Stimulated activated CD4-positive, alpha-beta T cell treated with anti-CD3 and anti-CD28 coated beads, Interleukin-12 subunit alpha, Interleukin-12 subunit beta, amount 100 ng/mL, for 24 hours (primary cell): ENCODE data around the gene PAK5.

Experiments
- DNase-seq, 2 experiments: peaks; one replicate each; pipeline ENCODE4 v3.0.0-alpha.2; 2020; ENCODE audit warnings: low read depth in 2 of 2

PAK5 gene

GRCh38 chr20:9496155-9496554, 342.7 kb downstream of the PAK5 start:
- DNase-seq, result no peak

DNA sequence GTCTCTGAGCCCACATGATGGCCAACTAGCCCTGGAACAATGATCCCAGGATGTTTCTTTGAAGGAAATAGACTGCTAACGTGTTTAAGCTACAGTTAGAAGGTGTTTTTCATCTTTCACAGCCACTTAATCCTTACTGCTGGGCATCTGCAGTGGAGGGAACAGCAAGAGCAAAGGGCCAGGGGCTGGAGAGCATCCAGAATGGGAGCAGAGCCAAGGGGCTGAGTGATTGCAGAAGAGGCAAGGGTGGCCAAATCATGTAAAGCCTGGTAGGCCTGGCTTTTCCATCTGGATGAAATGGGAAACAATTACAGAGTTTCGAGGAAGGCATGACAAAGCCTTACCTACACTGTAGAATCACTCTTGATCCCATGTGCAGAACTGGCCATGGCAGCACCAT, 343.2 kb downstream of the PAK5 start:
- no peak for DNase-seq

GRCh38 chr20:9493803-9494202, 345.1 kb downstream of the PAK5 start:
- DNase-seq, result no peak

DNA sequence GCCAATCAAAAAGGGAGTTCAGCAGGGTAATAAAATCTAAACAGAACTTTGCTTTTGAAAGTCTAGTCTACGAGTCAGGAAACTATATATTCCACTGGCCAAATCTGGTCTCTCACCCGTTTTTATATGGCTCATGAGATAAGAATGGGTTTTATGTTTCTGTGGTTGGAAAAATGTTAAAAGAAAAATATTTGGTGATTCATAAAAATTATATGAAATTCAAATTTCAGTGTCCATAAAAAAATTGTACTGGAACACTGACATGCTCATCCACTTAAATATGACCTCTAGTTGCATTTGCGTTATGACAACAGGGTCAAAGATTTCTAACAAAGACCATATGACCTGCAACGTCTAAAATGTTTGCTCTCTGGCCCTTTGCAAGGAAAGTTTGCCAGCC, 346.8 kb downstream of the PAK5 start:
- no peak for DNase-seq

GRCh38 chr20:9491324-9491723, 347.6 kb downstream of the PAK5 start:
- DNase-seq, result no peak

- no peak for DNase-seq
These were observed 348.2 kb downstream of the PAK5 start for GRCh38 chr20:9490631-9491030.

DNA sequence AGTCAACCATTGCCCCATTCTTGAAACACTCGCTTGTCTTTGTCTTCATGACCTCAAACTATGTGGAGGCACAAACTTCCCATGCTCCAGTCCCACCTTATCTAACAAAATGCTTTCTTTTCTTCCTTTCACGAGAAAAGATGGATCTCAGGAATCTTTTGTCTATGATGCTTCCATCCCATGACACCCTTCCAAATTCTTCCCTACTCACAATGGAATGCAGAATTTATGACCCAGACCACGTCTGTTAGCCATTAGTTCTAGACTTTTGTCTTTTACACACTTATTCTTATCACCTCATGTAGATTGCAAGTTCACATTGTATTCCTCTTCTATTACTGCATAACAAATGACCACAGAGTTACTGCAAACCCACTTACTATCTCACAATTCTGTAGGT, 348.7 kb downstream of the PAK5 start:
- DNase-seq, result no peak

DNA sequence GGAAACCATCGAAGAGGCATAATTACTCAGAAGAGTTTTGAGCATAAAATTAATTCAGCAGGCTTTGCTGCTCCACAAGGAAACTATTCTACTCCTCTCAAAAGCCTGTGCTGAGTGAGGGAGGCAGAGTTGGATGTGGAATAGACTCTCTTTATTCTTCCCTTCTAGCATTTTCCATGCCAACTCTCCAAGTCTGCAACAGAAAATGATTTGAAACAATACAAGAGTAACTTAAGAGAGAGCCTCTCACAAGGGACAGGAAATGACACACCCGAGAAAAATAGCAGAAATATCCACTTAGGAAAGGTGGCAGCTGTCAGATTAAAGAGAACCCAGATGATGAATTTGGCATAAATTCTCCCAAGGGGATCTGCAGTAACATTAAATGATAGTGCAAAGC, 350.8 kb downstream of the PAK5 start:
- DNase-seq, result no peak
